NCI-H460 (cell line): ENCODE measurements around the gene TXNL4A. TPM values are rescaled to one million over a fixed set of nuclear protein-coding genes. Genes with fewer than 3 reads are reported as not detected.
"Not testable (repeated sequence)": the region's sequence is repeated elsewhere in the genome, so short reads cannot be mapped to it uniquely, and the experiment has no call there.

Experiments
- DNase-seq: peaks from one replicate; pipeline ENCODE4 v3.0.0-alpha.2; 2016; ENCODE audit warnings: low read depth; ENCODE audit errors: extremely low read depth
- polyA plus RNA-seq: library from polyadenylated mRNA; depleted of rRNA; stranded (reverse); fragments of >200 nt; gene quantifications from 2 replicates; pipeline ENCODE4 v1.2.3, GENCODE V29; 2014; cell fraction: nucleus; rRNA removed
- total RNA-seq: library from RNA; depleted of rRNA; stranded (reverse); fragments of >200 nt; shearing (Covaris generic); gene quantifications from 2 replicates; pipeline ENCODE4 v1.2.3, GENCODE V29; 2014; rRNA removed

The TXNL4A gene
- total RNA-seq = 118 and 127 TPM in 2 replicates
- polyA plus RNA-seq = 66.7 and 67.0 TPM in 2 replicates

GRCh38 chr18:79988451-79989194, at the start of gene TXNL4A:
TXNL4A (minus strand) TSS chr18:79988563; CDS start chr18:79988392, 171 bp downstream.
- peak; percentile 71 for DNase-seq

- no peak for DNase-seq
These were observed 48.9 kb upstream of the TXNL4A start for GRCh38 chr18:80037300-80037699.

- DNase-seq = no peak
These were observed 47.6 kb upstream of the TXNL4A start for GRCh38 chr18:80035997-80036396.

- DNase-seq = no peak
These were observed 46.6 kb upstream of the TXNL4A start for GRCh38 chr18:80034852-80035406.

GRCh38 chr18:80034068-80034851, 45.9 kb upstream of the TXNL4A start, which contains the start of gene RBFA:
RBFA (plus strand) TSS chr18:80034434; CDS start chr18:80034496, 62 bp downstream.
- peak; percentile 95 for DNase-seq

GRCh38 chr18:80033181-80034067, 45.1 kb upstream of the TXNL4A start:
- DNase-seq = no peak

- DNase-seq = no peak
These were observed 41.3 kb upstream of the TXNL4A start for GRCh38 chr18:80029690-80030089.

- DNase-seq = not testable (repeated sequence)
These were observed 39.4 kb upstream of the TXNL4A start for GRCh38 chr18:80027719-80028118.

- DNase-seq = no peak
These were observed 38.0 kb upstream of the TXNL4A start for GRCh38 chr18:80026363-80026762.

GRCh38 chr18:80023173-80023572, 34.8 kb upstream of the TXNL4A start:
- DNase-seq = no peak

GRCh38 chr18:80022613-80023012, 34.2 kb upstream of the TXNL4A start:
- DNase-seq = no peak

- DNase-seq = no peak
These were observed 24.4 kb upstream of the TXNL4A start for GRCh38 chr18:80012714-80013113.

GRCh38 chr18:80011496-80012137, 23.3 kb upstream of the TXNL4A start:
- DNase-seq = not testable (repeated sequence)

- no peak for DNase-seq
These were observed 22.2 kb upstream of the TXNL4A start for GRCh38 chr18:80010551-80010906.

GRCh38 chr18:80009661-80010550, 21.5 kb upstream of the TXNL4A start:
- peak; percentile 38 for DNase-seq

- no peak for DNase-seq
These were observed 18.4 kb upstream of the TXNL4A start for GRCh38 chr18:80006724-80007123.

- DNase-seq = no peak
These were observed 16.4 kb upstream of the TXNL4A start for GRCh38 chr18:80004600-80005342.

GRCh38 chr18:80002468-80002867, 14.1 kb upstream of the TXNL4A start:
- no peak for DNase-seq
